ENCODE data around the gene ATP13A4.

GRCh38 chr3:193573403-193574191 lies 18.9 kb upstream of the ATP13A4 start:
- TF ChIP-seq POLR2A (IDR thresholded peaks at IDR 0.05; ENCODE audit: low read depth, low read length) = no peak
- TF ChIP-seq POLR2AphosphoS5 (IDR thresholded peaks at IDR 0.05; ENCODE audit: low read depth, low read length) = no peak
